Measurements from ENCODE around the gene GPC6. TPM values are rescaled to one million over a fixed set of nuclear protein-coding genes. Genes with fewer than 3 reads are reported as not detected.

The GPC6 gene
- total RNA-seq, 1 experiment from 2014 or later, result 16.7 TPM

- no peak for DNase-seq (ENCODE audit: extremely low read depth, low read depth)
Measured at GRCh38 chr13:94303644-94304174, 1077.1 kb downstream of the GPC6 start.

- DNase-seq (ENCODE audit: extremely low read depth, low read depth), result no peak
Measured at GRCh38 chr13:94305033-94305432, 1078.4 kb downstream of the GPC6 start.

GRCh38 chr13:94305463-94305862 lies 1078.9 kb downstream of the GPC6 start:
- no peak for DNase-seq (ENCODE audit: extremely low read depth, low read depth)

- no peak for DNase-seq (ENCODE audit: extremely low read depth, low read depth)
Measured at GRCh38 chr13:94305934-94306333, 1079.3 kb downstream of the GPC6 start.

GRCh38 chr13:94308832-94309231 lies 1082.2 kb downstream of the GPC6 start:
- DNase-seq (ENCODE audit: extremely low read depth, low read depth), result no peak

GRCh38 chr13:94309576-94309975 lies 1083.0 kb downstream of the GPC6 start:
- no peak for DNase-seq (ENCODE audit: extremely low read depth, low read depth)

- peak; percentile 1 for DNase-seq (ENCODE audit: extremely low read depth, low read depth)
Measured at GRCh38 chr13:94309997-94310855, 1083.6 kb downstream of the GPC6 start.

GRCh38 chr13:94311893-94312292 lies 1085.3 kb downstream of the GPC6 start:
- no peak for DNase-seq (ENCODE audit: extremely low read depth, low read depth)

GRCh38 chr13:94312511-94313216 lies 1086.1 kb downstream of the GPC6 start:
- DNase-seq (ENCODE audit: extremely low read depth, low read depth), result no peak

- no peak for DNase-seq (ENCODE audit: extremely low read depth, low read depth)
Measured at GRCh38 chr13:94313321-94313910, 1086.8 kb downstream of the GPC6 start.

GRCh38 chr13:94313926-94314325 lies 1087.3 kb downstream of the GPC6 start:
- no peak for DNase-seq (ENCODE audit: extremely low read depth, low read depth)

GRCh38 chr13:94315188-94315587 lies 1088.6 kb downstream of the GPC6 start:
- DNase-seq (ENCODE audit: extremely low read depth, low read depth), result no peak

- DNase-seq (ENCODE audit: extremely low read depth, low read depth), result no peak
Measured at GRCh38 chr13:94317063-94317491, 1090.5 kb downstream of the GPC6 start.

GRCh38 chr13:94318418-94318817 lies 1091.8 kb downstream of the GPC6 start:
- no peak for DNase-seq (ENCODE audit: extremely low read depth, low read depth)

- DNase-seq (ENCODE audit: extremely low read depth, low read depth), result no peak
Measured at GRCh38 chr13:94319501-94319900, 1092.9 kb downstream of the GPC6 start.

- no peak for DNase-seq (ENCODE audit: extremely low read depth, low read depth)
Measured at GRCh38 chr13:94322925-94323763, 1096.5 kb downstream of the GPC6 start.

GRCh38 chr13:94323764-94324758 lies 1097.5 kb downstream of the GPC6 start:
- no peak for DNase-seq (ENCODE audit: extremely low read depth, low read depth)

GRCh38 chr13:94324767-94325540 lies 1098.3 kb downstream of the GPC6 start:
- DNase-seq (ENCODE audit: extremely low read depth, low read depth), result no peak

All from NCI-H460 (cell line).